H1 (cell line): ENCODE measurements around the gene LARP1. TPM values are rescaled to one million over a fixed set of nuclear protein-coding genes. Genes with fewer than 3 reads are reported as not detected.

Source experiments
- CTCF ChIA-PET: fragments of 300-600 bp; sonication (Branson Sonifier 250); formaldehyde crosslinking; loops from one replicate; lab custom pipeline; 2021; ENCODE audit not compliant: partially characterized antibody; lab: Charles Lee
- POLR2A ChIA-PET: fragments of 300-600 bp; sonication (Branson Sonifier 250); formaldehyde crosslinking; loops from one replicate; lab custom pipeline; 2021; ENCODE audit warnings: inconsistent platforms; ENCODE audit not compliant: partially characterized antibody; lab: Charles Lee
- DNase-seq, 2 experiments: peaks; one replicate each; pipeline versions ENCODE4 v3.0.0 to v3.0.0-alpha.2; 2010 to 2022; ENCODE audit warnings: low spot score in 2 of 2, low read depth in 1 of 2, mixed read lengths in 1 of 2
- FAIRE-seq: peaks from 2 replicates; lab custom pipeline; 2011; peaks lifted over from hg19 to GRCh38; lab: Jason Lieb, UNC
- H2AFZ ChIP-seq: 2 replicates; pipeline ENCODE4 v1.8.1; 2012; ENCODE audit warnings: low read length, inconsistent platforms
- H2AK5ac ChIP-seq: 2 replicates; pipeline ENCODE4 v1.6.1; 2013; ENCODE audit warnings: low read depth, low read length
- H2BK120ac ChIP-seq: replicated peaks from 2 replicates; pipeline ENCODE3; 2013; ENCODE audit warnings: low read depth, low read length, inconsistent platforms
- H2BK12ac ChIP-seq: 2 replicates; pipeline ENCODE4 v1.6.1; 2013; ENCODE audit warnings: low read depth, low read length
- H2BK15ac ChIP-seq: 2 replicates; pipeline ENCODE4 v1.6.1; 2013; ENCODE audit warnings: low read length
- H2BK20ac ChIP-seq: 2 replicates; pipeline ENCODE4 v1.6.1; 2013; ENCODE audit warnings: low read length
- H2BK5ac ChIP-seq: 2 replicates; pipeline ENCODE4 v1.6.1; 2013; ENCODE audit warnings: low read depth, low read length
- H3K14ac ChIP-seq: 2 replicates; pipeline ENCODE4 v1.6.1; 2013; ENCODE audit warnings: inconsistent platforms; ENCODE audit not compliant: insufficient read length
- H3K18ac ChIP-seq: 2 replicates; pipeline ENCODE4 v1.6.1; 2013; ENCODE audit warnings: low read length; ENCODE audit errors: extremely low read depth
- H3K23ac ChIP-seq: 2 replicates; pipeline ENCODE4 v1.6.1; 2013; ENCODE audit warnings: inconsistent platforms; ENCODE audit not compliant: insufficient read length
- H3K23me2 ChIP-seq: 2 replicates; pipeline ENCODE4 v1.6.1; 2013; ENCODE audit warnings: low read depth, low read length
- H3K27ac ChIP-seq: 2 replicates; pipeline ENCODE4 v1.6.1; 2011; ENCODE audit warnings: low read depth, low read length, inconsistent platforms
- H3K27me3 ChIP-seq, 4 experiments: replicated peaks in 1 of 4; 1 replicate in 1 of 4; 2 replicates in 3 of 4; pipeline versions ENCODE4 v1.6.1 to v1.8.1; 2011 to 2013; ENCODE audit warnings: low read length in 3 of 4, mild to moderate bottlenecking in 3 of 4, inconsistent platforms in 2 of 4, mixed read lengths in 2 of 4, moderate library complexity in 1 of 4; ENCODE audit not compliant: control insufficient read depth in 3 of 4, insufficient read depth in 3 of 4; ENCODE audit errors: extremely low read depth in 1 of 4
- H3K36me3 ChIP-seq, 4 experiments: 2 replicates each; pipeline versions ENCODE4 v1.6.1 to v1.8.1; 2011 to 2013; ENCODE audit warnings: mild to moderate bottlenecking in 4 of 4, low read length in 3 of 4, moderate library complexity in 2 of 4, control low read depth in 1 of 4, inconsistent platforms in 1 of 4; ENCODE audit not compliant: insufficient read depth in 4 of 4, control insufficient read depth in 2 of 4
- H3K4ac ChIP-seq: replicated peaks from 2 replicates; pipeline ENCODE3; 2013; ENCODE audit warnings: low read length, low read depth, mixed read lengths, inconsistent platforms; ENCODE audit not compliant: insufficient read length
- H3K4me1 ChIP-seq, 4 experiments: replicated peaks in 1 of 4; 1 replicate in 1 of 4; 2 replicates in 3 of 4; pipeline versions ENCODE4 v1.6.1 to v1.8.1; 2011 to 2013; ENCODE audit warnings: low read length in 3 of 4, inconsistent platforms in 2 of 4, mixed read lengths in 1 of 4; ENCODE audit not compliant: insufficient read depth in 4 of 4, control insufficient read depth in 3 of 4
- H3K4me2 ChIP-seq, 2 experiments: 2 replicates each; pipeline versions ENCODE4 v1.6.1 to v1.8.1; 2011 to 2013; ENCODE audit warnings: low read depth in 2 of 2, low read length in 2 of 2, control low read depth in 1 of 2, inconsistent platforms in 1 of 2, mild to moderate bottlenecking in 1 of 2; ENCODE audit not compliant: insufficient read depth in 1 of 2
- H3K4me3 ChIP-seq, 4 experiments: fragments of 200-600, 300-600 bp in 1 of 4; sonication (generic), shearing (Covaris generic), sonication (Bioruptor Twin) in 1 of 4; 2 replicates each; pipeline versions ENCODE4 v1.5.1 to v1.8.1; 2011 to 2016; ENCODE audit warnings: low read length in 4 of 4, low read depth in 3 of 4, control low read depth in 2 of 4, inconsistent platforms in 2 of 4, mild to moderate bottlenecking in 2 of 4, mixed read lengths in 1 of 4, moderate library complexity in 1 of 4; ENCODE audit not compliant: insufficient read depth in 2 of 4; ENCODE audit errors: extremely low read depth in 1 of 4
- H3K56ac ChIP-seq: replicated peaks from 2 replicates; pipeline ENCODE3; 2013; ENCODE audit warnings: low read depth, mild to moderate bottlenecking, mixed read lengths, low read length, inconsistent platforms; ENCODE audit not compliant: insufficient read length
- H3K79me1 ChIP-seq: 2 replicates; pipeline ENCODE4 v1.6.1; 2013; ENCODE audit warnings: low read depth, low read length, control low read depth
- H3K79me2 ChIP-seq, 2 experiments: 2 replicates each; pipeline versions ENCODE4 v1.6.1 to v1.8.1; 2012 to 2013; ENCODE audit warnings: low read length in 2 of 2, mild to moderate bottlenecking in 2 of 2, inconsistent platforms in 1 of 2; ENCODE audit not compliant: insufficient read depth in 2 of 2, control insufficient read depth in 1 of 2
- H3K9ac ChIP-seq, 4 experiments: replicated peaks in 1 of 4; 1 replicate in 1 of 4; 2 replicates in 3 of 4; pipeline versions ENCODE4 v1.6.1 to v1.8.1; 2011 to 2013; ENCODE audit warnings: low read depth in 3 of 4, low read length in 3 of 4, control low read depth in 2 of 4, mild to moderate bottlenecking in 2 of 4, moderate library complexity in 2 of 4, inconsistent platforms in 1 of 4; ENCODE audit errors: extremely low read depth in 1 of 4
- H3K9me3 ChIP-seq, 2 experiments: 2 replicates each; pipeline versions ENCODE4 v1.6.1 to v1.8.1; 2012 to 2013; ENCODE audit warnings: mild to moderate bottlenecking in 2 of 2, moderate library complexity in 2 of 2, control low read depth in 1 of 2, inconsistent platforms in 1 of 2, low read depth in 1 of 2, low read length in 1 of 2, mixed read lengths in 1 of 2; ENCODE audit not compliant: insufficient read depth in 2 of 2
- H4K20me1 ChIP-seq, 2 experiments: replicated peaks in 1 of 2; 2 replicates each; pipeline versions ENCODE3 to v1.8.1; 2011 to 2013; ENCODE audit warnings: inconsistent platforms in 2 of 2, low read length in 2 of 2, mild to moderate bottlenecking in 1 of 2; ENCODE audit not compliant: insufficient read depth in 2 of 2, control insufficient read depth in 1 of 2
- H4K5ac ChIP-seq: 2 replicates; pipeline ENCODE4 v1.6.1; 2013; ENCODE audit warnings: low read length, low read depth, mixed read lengths, inconsistent platforms; ENCODE audit not compliant: insufficient read length
- H4K8ac ChIP-seq: 2 replicates; pipeline ENCODE4 v1.8.0; 2013; ENCODE audit warnings: mild to moderate bottlenecking, moderate library complexity, low read length, inconsistent platforms; ENCODE audit not compliant: insufficient read depth; ENCODE audit errors: extremely low read depth
- H4K91ac ChIP-seq: replicated peaks from 2 replicates; pipeline ENCODE3; 2013; ENCODE audit warnings: low read length, mixed read lengths, inconsistent platforms; ENCODE audit not compliant: insufficient read length
- EZH2 ChIP-seq: fragments of 200-600 bp; sonication (generic); IDR thresholded peaks from 2 replicates; pipeline ENCODE4 v1.7.1; 2012; ENCODE audit warnings: low read depth, mild to moderate bottlenecking, moderate library complexity, low read length, inconsistent platforms; ENCODE audit not compliant: severe bottlenecking
- FOSL1 ChIP-seq: IDR thresholded peaks from 2 replicates; pipeline ENCODE4 v1.6.1; 2011; ENCODE audit warnings: mild to moderate bottlenecking, low read depth, low read length, moderate library complexity; ENCODE audit not compliant: insufficient read depth
- RFX5 ChIP-seq: IDR thresholded peaks from 2 replicates; pipeline ENCODE4 v1.6.1; 2011; ENCODE audit warnings: low read depth, low read length, improper control_type of control experiment, borderline replicate concordance
- RXRA ChIP-seq: IDR thresholded peaks from 2 replicates; pipeline ENCODE4 v1.6.1; 2011; ENCODE audit warnings: low read depth, mild to moderate bottlenecking, low read length, moderate library complexity; ENCODE audit not compliant: insufficient read depth
- SP2 ChIP-seq: IDR thresholded peaks from 2 replicates; pipeline ENCODE4 v1.6.1; 2012; ENCODE audit warnings: mild to moderate bottlenecking, low read length, inconsistent platforms
- SP4 ChIP-seq: IDR thresholded peaks from 2 replicates; pipeline ENCODE4 v1.6.1; 2012; ENCODE audit warnings: low read length, inconsistent platforms
- TBP ChIP-seq: IDR thresholded peaks from 2 replicates; pipeline ENCODE4 v1.6.1; 2011; ENCODE audit warnings: low read depth, low read length, improper control_type of control experiment
- YY1 ChIP-seq: IDR thresholded peaks from 2 replicates; pipeline ENCODE4 v1.6.1; 2011; ENCODE audit warnings: low read depth, mild to moderate bottlenecking, low read length
- WGBS, 2 experiments: shearing (Covaris generic) in 1 of 2; methylation state at CpG; one replicate each; pipeline versions ENCODE4 v1.1.6 to v1.1.7; 2013 to 2015; ENCODE audit warnings: low lambda C conversion rate in 2 of 2, mixed read lengths in 2 of 2, inconsistent platforms in 1 of 2, low coverage in 1 of 2, missing lambda C conversion rate in 1 of 2; ENCODE audit not compliant: insufficient replicate concordance in 2 of 2, insufficient coverage in 1 of 2, insufficient read length in 1 of 2; ENCODE audit errors: extremely low coverage in 1 of 2, missing lambda C conversion rate in 1 of 2; 5-methylcytosine and 5-hydroxymethylcytosine counted together
- polyA plus RNA-seq, 7 experiments: library from polyadenylated mRNA; depleted of rRNA in 3 of 7; stranded (reverse) in 5 of 7; unstranded in 2 of 7; fragments of >200 nt in 5 of 7; fragments of 200-250 nt in 2 of 7; gene quantifications; 1 replicate in 5 of 7; 2 replicates in 1 of 7; 4 replicates in 1 of 7; pipeline versions ENCODE4 v1.2.1 to v1.2.3, GENCODE V29; 2011 to 2013; ENCODE audit warnings: missing spikeins in 2 of 7, mixed read lengths in 2 of 7
- total RNA-seq: library from RNA; stranded (reverse); fragmentation: NEBNext Ultra II Directional; extraction: Animal tissue kit (Norgen Biotek cat#: 25700); gene quantifications from 2 replicates; pipeline ENCODE4 v1.2.1, GENCODE V29; 2021

Gene LARP1
- total and polyA plus RNA-seq, 2 of the 8 experiments (the other 6 are each of a cell fraction or from before 2014, with no cell fraction given): 106 to 422 TPM

- Histone ChIP-seq H3K4me2 (no peak overlapping the region), H2AK5ac (no peak overlapping the region), H4K91ac (no peak overlapping the region), H3K79me1 (peaks cover 2% of the 10 kb centered on the region; the same call in 1 of the 2 replicates), H2BK20ac (no peak overlapping the region), H2BK15ac (no peak overlapping the region), H3K9ac (no peak overlapping the region), H3K27me3 (no peaks in the 10 kb centered on the region), H3K23ac (no peak overlapping the region), H3K9me3 (no peaks in the 10 kb centered on the region), H2BK12ac (no peak overlapping the region), H3K79me2 (peaks cover 2 to 68% of the 10 kb centered on the region in 2 experiments; a peak in 3 of 4 replicates), H3K4ac (no peak overlapping the region), H2BK120ac (no peak overlapping the region), H4K20me1 (peaks cover 19 to 23% of the 10 kb centered on the region in 2 experiments), H2BK5ac (no peak overlapping the region), H4K5ac (no peak overlapping the region), H3K14ac (no peak overlapping the region), H3K18ac (no peak overlapping the region), H3K56ac (no peak overlapping the region), H3K4me3 (no peak overlapping the region), H4K8ac (no peak overlapping the region), H2AFZ (no peak overlapping the region), H3K23me2 (no peaks in the 10 kb centered on the region)
- FAIRE-seq (no peak), DNase-seq (no peak)
- WGBS, 2 experiments: 93% methylated on average over 7 of the region's 7 CpGs; no CpG with 5 or more reads in 1 of the 2 experiments
- CTCF ChIA-PET: interaction anchor here (0.9 to 6.8 kb wide), 6 partner anchors 8 to 144 kb away, joined by 3 to 46 read pairs (median 3); no protein-coding TSS in a partner anchor
- POLR2A ChIA-PET: no interaction called here
- TF ChIP-seq RXRA: no peak
- no peak for TF ChIP-seq EZH2
- no peak for TF ChIP-seq SP2
- TF ChIP-seq RFX5: no peak
- no peak for TF ChIP-seq FOSL1
- TF ChIP-seq TBP: no peak
- TF ChIP-seq SP4: no peak
- no peak for TF ChIP-seq YY1
- TF ChIP-seq, all 59 proteins: peak for 0
- no peak overlapping the region for H3K27ac ChIP-seq
- no peaks in the 10 kb centered on the region for H3K4me1 ChIP-seq
- peaks cover 41 to 90% (median 76%) of the 10 kb centered on the region in 4 experiments for H3K36me3 ChIP-seq
These were observed 39.5 kb downstream of the LARP1 start for GRCh38 chr5:154794525-154795234.
